ENCODE data around the gene ADGB. TPM values are rescaled to one million over a fixed set of nuclear protein-coding genes. Genes with fewer than 3 reads are reported as not detected.
A peak's percentile ranks its signal among the peaks of the same experiment; 100 is the strongest.
"Not testable (repeated sequence)": the region's sequence is repeated elsewhere in the genome, so short reads cannot be mapped to it uniquely, and the experiment has no call there.

The ADGB gene
- total RNA-seq (ENCODE audit: low replicate concordance), result 0.31 TPM in 1 of 2 replicates, not detected in the other
- long read RNA-seq, result 0 reads

GRCh38 chr6:146598772-146599405 lies at the start of gene ADGB:
TSS of gene ADGB (plus strand) at chr6:146598972. CDS start at chr6:146599041, 69 bp downstream.
- Mint-ChIP-seq H3K4me3 (peak within 1 kb of the TSS; percentile 77), H3K27ac (no peak within 1 kb of the TSS), H3K27me3 (peaks cover 3% of the 10 kb centered on the region), H3K36me3 (no peaks in the 10 kb centered on the region), H3K4me1 (ENCODE audit: unreplicated experiment) (peaks cover 7% of the 10 kb centered on the region), H3K9me3 (no peaks in the 10 kb centered on the region)
- TF ChIP-seq CTCF (conservative IDR thresholded peaks at IDR 0.05), result no peak
- DNase-seq (ENCODE audit: extremely low spot score, unreplicated experiment), result peak; percentile 82

GRCh38 chr6:146550911-146551310 lies 47.9 kb upstream of the ADGB start:
- H3K27ac Mint-ChIP-seq, result no peak overlapping the region
- peaks cover 41% of the 10 kb centered on the region for H3K36me3 Mint-ChIP-seq
- TF ChIP-seq CTCF (conservative IDR thresholded peaks at IDR 0.05), result no peak

GRCh38 chr6:146551545-146551944 lies 47.2 kb upstream of the ADGB start:
- no peaks in the 10 kb centered on the region for H3K27me3 Mint-ChIP-seq
- no peak overlapping the region for H3K4me3 Mint-ChIP-seq
- H3K4me1 Mint-ChIP-seq (ENCODE audit: unreplicated experiment), result peaks cover 15% of the 10 kb centered on the region
- TF ChIP-seq CTCF (conservative IDR thresholded peaks at IDR 0.05), result no peak
- DNase-seq (ENCODE audit: extremely low spot score, unreplicated experiment), result no peak
- H3K36me3 Mint-ChIP-seq, result peaks cover 41% of the 10 kb centered on the region
- no peaks in the 10 kb centered on the region for H3K9me3 Mint-ChIP-seq
- no peak overlapping the region for H3K27ac Mint-ChIP-seq

More at GRCh38 chr6:146550911-146551310, 47.9 kb upstream of the ADGB start:
- no peak overlapping the region for H3K4me3 Mint-ChIP-seq
- H3K4me1 Mint-ChIP-seq (ENCODE audit: unreplicated experiment), result peaks cover 18% of the 10 kb centered on the region
- no peak for DNase-seq (ENCODE audit: extremely low spot score, unreplicated experiment)
- H3K9me3 Mint-ChIP-seq, result no peaks in the 10 kb centered on the region
- no peaks in the 10 kb centered on the region for H3K27me3 Mint-ChIP-seq

GRCh38 chr6:146553377-146554135 lies 45.2 kb upstream of the ADGB start:
- no peak for DNase-seq (ENCODE audit: extremely low spot score, unreplicated experiment)
- Mint-ChIP-seq H3K4me3 (no peak overlapping the region), H3K4me1 (ENCODE audit: unreplicated experiment) (peaks cover 10% of the 10 kb centered on the region), H3K27ac (no peak overlapping the region), H3K9me3 (no peaks in the 10 kb centered on the region), H3K27me3 (no peaks in the 10 kb centered on the region), H3K36me3 (peaks cover 44% of the 10 kb centered on the region)
- TF ChIP-seq CTCF (conservative IDR thresholded peaks at IDR 0.05), result no peak

- Mint-ChIP-seq H3K36me3 (peaks cover 3% of the 10 kb centered on the region), H3K4me1 (ENCODE audit: unreplicated experiment) (no peaks in the 10 kb centered on the region), H3K27me3 (no peaks in the 10 kb centered on the region), H3K4me3 (no peak overlapping the region), H3K27ac (no peak overlapping the region), H3K9me3 (no peaks in the 10 kb centered on the region)
- DNase-seq (ENCODE audit: extremely low spot score, unreplicated experiment), result no peak
- TF ChIP-seq CTCF (conservative IDR thresholded peaks at IDR 0.05), result no peak
Observed at GRCh38 chr6:146560607-146561006, 38.2 kb upstream of the ADGB start.

GRCh38 chr6:146566661-146567060 lies 32.1 kb upstream of the ADGB start:
- not testable (repeated sequence) for H3K27ac Mint-ChIP-seq; H3K9me3 Mint-ChIP-seq; H3K4me3 Mint-ChIP-seq; H3K27me3 Mint-ChIP-seq; H3K36me3 Mint-ChIP-seq; DNase-seq (ENCODE audit: extremely low spot score, unreplicated experiment); H3K4me1 Mint-ChIP-seq (ENCODE audit: unreplicated experiment)

DNA sequence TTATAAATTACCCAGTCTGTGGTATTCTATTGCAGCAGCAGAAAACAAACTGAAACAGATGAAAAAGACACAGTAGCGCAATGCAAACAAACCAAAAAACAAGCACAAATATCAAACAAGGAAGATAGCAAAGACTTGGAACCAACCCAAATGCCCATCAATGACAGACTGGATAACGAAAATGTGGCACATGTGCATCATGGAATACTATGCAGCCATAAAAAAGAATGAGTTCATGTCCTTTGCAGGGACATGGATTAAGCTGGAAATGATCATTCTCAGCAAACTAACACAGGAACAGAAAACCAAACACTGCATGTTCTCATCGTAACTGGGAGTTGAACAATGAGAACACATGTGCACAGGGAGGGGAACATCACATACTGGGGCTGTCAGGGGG lies 30.2 kb upstream of the ADGB start:
- not testable (repeated sequence) for H3K27ac Mint-ChIP-seq; H3K36me3 Mint-ChIP-seq; H3K9me3 Mint-ChIP-seq; H3K4me3 Mint-ChIP-seq; DNase-seq (ENCODE audit: extremely low spot score, unreplicated experiment); H3K27me3 Mint-ChIP-seq; H3K4me1 Mint-ChIP-seq (ENCODE audit: unreplicated experiment)
